HG02588 (cell line): ENCODE measurements around the gene TBXAS1.

Experiments
- ATAC-seq: cut with Tn5 transposase; IDR thresholded peaks from one replicate; pipeline ENCODE4 v1.9.1; 2021; ENCODE audit warnings: mild to moderate bottlenecking, moderate library complexity; ENCODE audit not compliant: unreplicated experiment

Gene TBXAS1

DNA sequence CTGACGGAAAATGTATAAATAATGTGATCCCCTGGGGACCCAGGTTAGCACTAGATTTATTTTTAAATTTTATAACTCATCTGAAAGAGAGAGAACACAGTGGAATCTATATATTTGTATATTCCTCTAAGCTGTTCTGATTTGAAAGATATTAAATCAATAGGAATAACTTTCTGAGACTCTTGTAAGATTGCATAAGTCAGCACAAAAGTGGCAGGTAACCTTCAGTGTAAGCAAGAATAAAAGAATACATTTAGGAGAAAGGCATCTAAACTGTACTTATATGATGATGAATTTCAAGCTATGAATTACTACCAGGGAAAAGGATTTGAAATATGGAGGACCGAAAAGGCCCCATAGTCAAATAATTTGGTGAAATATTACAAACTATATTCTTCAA, 112.8 kb downstream of the TBXAS1 start:
- no peak for ATAC-seq

DNA sequence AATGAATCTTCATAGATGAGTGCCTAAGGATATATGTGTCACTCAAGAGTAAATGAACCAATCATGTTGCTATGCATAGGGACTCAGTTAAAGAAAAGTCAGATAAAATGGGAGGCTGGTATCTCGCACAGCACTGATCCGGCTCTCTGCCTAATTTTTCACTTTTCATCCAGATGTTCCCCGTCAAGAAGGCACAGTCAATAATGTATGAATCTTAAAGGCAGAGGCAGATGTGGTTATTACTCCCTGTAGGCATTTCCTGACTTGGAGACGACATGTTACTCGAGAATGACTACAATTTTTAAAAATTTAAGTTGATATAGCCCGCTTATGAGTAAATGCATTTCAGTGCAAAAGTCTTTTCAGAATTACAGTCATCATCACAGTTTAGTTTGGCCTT, 113.6 kb downstream of the TBXAS1 start:
- no peak for ATAC-seq

DNA sequence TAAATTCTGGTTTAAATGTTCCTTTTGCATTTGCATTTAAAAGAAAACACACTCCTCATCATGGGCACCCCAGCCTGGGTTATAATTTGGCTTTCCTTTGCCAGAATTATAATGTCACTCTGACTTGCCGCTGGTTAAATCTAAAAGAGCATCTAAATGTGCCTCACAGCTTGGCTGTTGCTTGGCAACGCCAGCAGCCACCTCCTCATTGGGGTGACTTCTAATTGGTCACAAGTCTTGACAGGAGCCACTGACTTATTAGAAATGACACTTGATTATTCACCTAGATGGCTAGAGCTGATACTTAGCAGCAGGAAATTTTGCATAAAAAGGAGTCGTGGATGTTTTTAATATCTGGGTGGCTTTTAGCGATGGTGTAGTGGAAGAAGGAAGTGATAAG, 114.3 kb downstream of the TBXAS1 start:
- no peak for ATAC-seq

DNA sequence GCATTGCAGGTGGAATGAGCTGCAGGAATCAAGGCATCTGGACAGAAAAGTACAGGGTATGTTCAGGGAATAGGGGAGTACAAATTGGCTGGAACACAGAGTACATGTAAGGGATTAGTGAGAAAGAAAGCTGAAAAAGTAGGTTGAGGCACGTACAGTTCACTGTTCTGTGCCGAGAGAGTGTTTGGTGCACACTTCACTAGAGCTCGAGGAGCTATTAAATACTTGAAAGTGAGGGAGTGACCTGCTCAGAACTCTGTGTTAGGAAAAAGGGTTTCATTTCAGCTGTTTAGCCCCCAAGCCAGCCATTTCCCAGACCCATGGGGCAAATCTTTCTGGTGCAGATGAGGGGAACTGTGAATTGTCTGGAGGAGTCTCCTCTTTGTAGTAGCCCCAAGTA, 115.2 kb downstream of the TBXAS1 start:
- ATAC-seq = no peak

DNA sequence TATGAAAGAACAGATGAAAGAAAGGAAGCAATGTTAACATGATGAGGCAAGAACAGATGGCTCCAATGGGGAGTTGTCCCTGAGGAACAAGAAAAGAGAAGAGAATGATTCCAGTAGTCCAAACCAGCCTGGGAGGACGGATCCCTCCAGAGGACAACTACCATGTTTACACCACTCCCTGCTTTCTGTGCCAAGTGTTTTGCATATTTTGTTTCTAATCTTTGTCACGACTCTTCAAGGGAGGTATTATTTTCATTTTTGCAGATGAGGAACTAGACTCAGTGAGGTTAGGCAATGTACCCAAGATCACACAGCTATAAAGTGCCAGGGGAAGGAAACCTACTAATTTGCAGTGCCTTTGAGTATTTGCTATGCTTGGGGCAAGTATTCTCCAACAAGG, 117.5 kb downstream of the TBXAS1 start:
- no peak for ATAC-seq

DNA sequence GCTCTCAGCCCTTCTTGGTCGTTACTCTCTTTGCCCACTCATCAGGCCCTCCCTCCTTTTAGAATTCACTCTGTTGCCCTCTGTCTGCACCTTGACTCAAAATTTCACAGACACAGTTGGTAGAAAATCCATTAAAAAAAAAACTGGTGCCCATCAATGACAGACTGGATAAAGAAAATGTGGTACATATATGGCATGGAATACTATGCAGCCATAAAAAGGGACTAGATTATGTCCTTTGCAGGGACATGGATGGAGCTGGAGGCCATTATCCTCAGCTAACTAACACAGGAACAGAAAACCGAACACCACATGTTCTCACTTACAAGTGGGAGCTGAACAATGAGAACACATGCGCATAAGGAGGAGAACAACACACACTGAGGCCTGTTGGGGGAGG, 118.0 kb downstream of the TBXAS1 start:
- no peak for ATAC-seq

DNA sequence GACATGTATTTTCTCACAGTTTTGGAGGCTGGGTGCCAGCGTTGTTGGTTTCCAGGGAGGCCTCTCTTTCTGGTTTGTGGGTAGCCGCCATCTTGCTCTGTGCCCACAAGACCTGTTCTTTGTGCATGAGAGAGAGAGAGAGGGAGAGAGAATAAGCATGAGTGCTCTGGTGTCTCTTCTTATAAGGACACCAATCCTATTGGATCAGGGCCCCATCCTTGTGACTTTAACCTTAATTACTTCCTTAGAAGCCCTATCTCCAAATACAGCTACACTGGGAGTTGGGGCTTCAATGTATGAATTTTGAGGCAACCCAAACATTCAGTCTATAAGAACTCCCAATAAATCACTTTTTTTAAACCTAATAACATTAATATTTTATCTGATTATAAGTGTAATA, 119.1 kb downstream of the TBXAS1 start:
- ATAC-seq = no peak

DNA sequence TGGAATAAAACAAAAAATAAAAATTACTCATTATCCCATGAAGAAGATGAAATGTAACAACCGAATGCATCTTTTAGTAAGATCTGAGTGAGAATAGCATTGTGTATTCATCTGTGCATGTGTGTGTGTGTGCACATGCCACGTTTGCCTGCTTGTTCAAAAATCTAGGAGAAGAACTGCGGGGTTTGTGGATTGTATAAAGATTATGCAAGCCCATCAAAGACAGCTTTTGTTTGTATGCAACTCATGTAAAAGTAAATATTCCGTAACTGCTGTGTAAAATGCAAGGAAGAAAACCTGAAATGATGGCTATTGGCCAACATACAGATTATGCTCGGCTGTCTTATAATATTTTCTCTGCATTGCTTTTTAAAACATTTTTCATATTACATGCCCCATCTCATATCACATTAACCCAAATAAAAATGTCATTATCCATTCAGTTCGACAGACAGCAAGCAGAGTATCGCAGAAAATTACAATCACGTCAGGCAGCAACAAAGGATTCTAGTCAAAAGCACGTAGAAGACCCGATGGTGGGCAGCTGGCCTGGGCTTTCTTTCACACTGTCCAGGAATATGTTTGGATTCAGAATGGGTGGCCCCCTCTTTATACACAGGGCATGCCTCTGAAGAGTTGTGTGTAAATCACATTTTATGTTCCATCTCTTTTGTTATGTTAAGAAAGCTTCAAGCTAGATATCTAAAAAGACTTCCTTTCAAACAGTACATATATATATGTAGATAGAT, 119.7 kb downstream of the TBXAS1 start:
- no peak for ATAC-seq

DNA sequence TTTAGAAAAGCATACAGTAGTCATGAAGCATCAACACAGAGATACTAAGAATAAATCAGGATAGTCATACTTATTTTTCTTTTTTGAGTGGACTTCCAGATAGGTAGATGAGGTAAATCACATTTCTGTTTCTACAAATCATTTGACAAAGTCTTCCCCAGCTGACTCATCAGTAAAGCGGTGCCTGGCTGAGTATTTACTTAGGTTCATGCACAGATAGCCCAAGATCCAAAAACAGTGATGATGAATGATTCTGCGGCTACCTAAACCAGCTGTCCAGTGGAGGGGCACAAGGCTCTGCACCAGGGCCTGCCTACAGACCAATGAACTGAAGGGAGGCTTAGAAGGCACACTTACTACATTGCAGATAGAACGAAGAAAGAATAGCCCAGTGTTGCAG, 120.6 kb downstream of the TBXAS1 start:
- no peak for ATAC-seq

DNA sequence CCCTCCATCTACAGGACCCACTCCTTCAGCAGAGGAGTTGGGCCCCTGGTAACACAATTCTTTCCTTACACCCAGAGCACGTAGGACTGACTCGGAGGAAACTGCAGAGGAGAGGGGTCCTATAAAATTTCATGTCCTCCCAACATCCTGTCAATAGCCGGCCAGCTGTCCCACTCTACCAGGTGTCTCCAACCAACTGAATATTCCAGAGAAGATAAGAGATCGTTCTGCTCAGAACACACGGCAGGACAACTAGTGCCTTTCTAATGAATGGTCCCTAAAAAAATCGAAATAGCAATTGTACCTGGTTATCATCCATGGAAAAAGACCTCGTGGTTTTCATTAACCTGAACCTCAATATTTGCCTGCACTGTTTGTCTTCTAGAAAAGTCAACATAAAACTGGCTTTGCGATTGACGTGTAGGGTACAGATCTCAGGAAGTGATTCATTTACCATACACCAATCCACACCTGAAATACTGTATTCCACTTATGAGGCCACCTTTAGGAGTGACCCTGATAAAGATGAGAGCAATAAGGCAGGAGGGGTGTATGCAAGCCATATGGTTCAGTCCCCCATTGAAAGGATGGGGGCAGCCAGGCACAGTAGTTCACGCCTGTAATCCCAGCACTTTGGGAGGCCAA, 121.9 kb downstream of the TBXAS1 start:
- no peak for ATAC-seq

DNA sequence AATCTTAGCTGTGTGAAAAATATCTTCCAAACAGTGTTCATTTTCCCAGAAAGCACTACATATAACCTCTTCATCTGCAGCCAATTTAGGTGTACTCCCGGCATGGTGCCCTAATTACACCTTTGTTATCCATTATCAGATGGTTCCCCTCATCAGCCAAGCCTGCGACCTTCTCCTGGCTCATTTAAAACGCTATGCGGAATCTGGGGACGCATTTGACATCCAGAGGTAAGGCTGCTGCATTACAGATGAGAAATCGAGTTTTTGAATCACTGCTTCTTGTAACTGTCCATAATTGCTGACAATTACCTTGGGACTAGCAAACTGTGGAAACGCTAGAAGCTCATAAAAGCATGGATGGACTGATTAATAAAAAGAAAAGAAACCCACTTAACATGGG, 124.2 kb downstream of the TBXAS1 start:
- ATAC-seq = no peak

DNA sequence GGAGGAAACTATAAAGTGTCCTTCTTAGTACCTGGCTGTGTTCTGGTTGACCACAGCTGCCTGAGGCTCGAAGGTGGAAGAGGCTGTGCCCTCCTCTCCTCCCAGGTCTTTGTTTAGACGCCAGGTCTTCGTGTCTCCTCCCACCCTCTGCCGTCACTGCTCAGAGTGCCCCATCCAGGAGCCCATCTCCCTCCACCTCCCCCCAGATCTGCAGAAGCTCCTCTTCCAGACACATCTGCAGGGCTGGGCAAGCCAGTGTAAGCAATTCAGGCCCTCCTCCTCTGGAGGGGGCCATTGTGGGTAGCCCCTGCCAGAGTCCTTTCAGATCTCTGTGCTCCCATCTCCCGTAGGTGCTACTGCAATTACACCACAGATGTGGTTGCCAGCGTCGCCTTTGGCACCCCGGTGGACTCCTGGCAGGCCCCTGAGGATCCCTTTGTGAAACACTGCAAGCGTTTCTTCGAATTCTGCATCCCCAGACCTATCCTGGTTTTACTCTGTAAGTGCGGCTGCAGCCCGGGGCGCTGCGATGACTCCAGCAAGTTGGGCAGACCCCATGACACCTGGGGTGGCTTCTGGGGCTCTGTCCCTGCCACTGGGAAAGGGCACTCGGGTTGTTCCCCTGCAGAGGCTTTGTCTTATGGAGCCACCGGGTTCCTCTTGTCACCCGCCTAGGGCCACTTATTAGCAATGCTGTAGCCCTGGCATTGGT, 126.2 kb downstream of the TBXAS1 start:
- no peak for ATAC-seq

DNA sequence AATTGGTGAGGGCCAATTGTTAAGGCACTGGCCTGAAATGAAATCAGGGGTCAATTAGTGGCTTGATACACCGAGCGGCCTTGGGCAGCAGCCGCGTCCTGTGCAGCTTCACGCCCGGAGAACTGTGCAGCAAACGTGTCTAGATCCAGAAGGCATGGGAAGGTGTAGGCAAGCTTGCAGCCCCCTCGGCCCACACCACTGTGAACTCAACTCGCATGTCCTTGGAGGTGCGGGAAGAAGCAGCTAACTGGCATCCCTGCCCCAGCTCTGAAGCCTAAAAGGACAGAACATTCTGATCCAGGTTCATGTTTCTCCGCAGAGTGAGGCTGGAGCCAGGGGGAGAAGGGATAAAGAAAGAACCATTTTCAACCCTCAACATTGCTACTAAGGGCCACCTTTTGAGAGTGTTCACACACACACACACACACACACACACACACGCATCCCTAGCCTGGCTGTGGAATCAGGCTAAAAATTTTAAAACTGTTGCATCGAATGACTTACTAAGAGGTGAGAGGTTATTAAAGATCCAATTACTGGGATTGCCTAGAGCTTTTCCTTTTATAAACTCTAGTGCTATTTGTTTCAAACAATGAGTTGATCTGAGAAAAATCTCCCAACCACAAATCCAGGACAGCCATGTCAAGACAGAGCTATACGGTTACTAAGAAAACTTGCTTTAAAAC, 129.7 kb downstream of the TBXAS1 start:
- ATAC-seq = no peak

DNA sequence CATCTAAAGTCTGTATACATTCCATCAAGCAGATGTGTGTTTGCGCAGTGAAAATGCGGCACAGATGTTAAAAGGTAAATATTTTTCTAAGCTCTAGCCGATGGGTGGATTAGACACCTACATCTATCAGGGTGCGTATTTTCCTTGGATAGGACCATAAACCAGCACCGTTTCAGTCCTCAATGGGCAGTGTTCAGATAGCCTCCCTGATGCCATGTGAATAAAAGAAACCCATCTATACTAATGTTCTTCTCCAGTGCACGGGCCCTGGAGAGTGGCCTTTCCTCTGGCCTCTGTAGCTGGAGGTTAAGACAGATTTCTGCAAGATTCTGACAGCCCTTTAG, 130.2 kb downstream of the TBXAS1 start:
- no peak for ATAC-seq

DNA sequence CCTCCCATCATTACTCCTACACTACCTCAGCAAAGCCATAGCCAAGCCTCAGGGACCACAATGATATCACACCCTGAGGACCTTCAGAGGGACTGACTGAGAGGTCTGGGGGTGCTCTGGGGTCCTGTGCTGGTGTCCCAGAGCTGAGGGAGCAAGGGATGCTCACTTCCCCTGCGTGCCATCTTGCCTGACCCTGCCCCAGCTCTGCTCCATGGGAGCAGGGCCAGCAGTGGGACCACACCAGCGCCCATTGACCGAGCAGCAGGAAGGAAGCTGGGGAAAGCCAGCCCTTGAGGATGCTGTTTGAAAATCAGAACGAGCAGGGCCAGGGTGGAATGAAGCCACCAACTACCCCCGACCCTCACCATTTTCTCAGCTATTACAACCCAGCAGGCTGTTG, 130.7 kb downstream of the TBXAS1 start:
- no peak for ATAC-seq

DNA sequence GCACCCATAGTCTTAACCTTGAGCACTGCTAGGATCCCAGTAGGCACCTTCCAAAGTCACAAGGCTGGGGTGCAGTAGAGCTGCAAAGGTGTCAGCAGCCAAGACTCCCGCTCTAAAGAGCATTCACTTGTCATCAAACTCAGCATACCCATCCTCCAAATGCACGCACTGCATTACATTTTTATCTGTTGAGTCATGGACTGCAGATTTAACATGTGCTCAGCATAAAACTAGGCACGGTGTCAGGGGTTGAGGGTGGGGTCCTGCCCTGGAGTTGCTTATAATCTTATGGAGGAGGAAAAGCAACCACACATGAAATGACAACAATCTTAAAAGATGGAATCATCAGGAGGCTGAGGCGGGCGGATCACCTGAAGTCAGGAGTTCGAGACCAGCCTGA, 131.1 kb downstream of the TBXAS1 start:
- no peak for ATAC-seq

DNA sequence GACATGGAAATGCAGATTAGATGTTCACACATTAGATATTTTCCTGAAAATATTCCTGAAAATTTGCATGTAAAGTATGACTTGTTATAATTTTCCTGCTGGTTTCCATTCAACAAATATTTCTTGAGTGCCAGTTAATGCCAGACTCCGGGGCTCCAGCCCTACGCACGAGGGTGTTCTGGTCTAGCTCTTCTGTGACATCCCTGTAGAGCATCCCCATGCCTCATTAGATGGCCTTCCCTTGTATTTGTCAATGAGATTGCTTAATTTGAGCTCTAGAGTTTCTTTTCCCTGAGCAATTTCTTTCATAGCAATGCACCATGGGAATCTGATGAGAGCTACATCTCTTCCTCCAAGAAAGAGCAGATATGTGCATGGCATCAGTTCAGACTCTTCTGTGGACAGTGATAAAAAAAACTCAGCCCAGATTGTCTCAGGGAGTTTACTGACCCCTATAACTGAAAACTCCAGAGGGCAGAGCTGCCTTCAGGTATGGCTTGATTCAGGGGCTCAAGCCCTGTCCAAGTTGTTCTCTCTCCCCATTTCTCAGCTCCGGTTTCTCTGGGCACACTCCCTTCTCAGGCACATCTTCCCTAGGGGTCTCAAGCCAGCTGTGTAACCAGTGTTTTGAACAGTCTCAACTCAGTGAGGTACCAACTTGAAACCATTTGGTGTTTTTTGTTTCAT, 137.0 kb downstream of the TBXAS1 start:
- no peak for ATAC-seq

DNA sequence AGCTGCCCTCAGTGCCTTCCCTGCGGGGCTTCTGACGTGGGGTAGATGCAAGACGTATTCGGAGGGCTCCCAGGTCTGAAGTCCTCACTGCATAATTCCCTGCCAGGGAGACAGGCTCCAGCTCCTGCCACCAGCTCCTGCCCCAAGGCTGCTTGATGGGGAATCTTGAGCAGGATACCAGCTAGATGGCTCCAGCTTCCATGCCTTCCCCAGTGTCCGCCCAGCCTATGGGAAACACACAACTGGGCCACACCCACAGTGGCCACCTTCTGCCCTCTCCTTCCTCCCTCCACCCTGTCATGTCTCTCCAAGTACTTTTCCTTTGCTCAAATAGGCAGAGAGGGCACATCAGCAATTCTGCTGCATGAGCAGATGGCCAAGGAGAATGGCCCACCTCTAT, 137.9 kb downstream of the TBXAS1 start:
- ATAC-seq = no peak

DNA sequence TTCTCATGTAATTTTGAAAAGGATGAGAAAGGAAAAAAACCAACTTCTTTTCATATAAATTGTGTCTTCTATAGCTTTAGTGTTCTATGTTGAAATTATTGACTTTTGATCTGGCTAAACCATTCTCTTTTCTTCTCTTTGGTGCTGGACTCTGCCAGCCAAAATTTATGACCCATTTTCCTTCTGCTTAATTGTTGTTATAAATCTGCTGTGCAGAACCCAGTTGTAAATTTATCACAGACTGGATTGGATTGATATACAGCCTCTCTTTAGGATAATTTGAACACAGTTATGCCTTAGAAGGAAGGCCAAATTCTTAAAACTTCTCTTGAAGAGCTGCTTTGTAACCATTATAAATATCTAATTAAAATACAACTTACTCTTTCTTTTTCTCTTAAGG, 139.9 kb downstream of the TBXAS1 start:
- ATAC-seq = no peak

DNA sequence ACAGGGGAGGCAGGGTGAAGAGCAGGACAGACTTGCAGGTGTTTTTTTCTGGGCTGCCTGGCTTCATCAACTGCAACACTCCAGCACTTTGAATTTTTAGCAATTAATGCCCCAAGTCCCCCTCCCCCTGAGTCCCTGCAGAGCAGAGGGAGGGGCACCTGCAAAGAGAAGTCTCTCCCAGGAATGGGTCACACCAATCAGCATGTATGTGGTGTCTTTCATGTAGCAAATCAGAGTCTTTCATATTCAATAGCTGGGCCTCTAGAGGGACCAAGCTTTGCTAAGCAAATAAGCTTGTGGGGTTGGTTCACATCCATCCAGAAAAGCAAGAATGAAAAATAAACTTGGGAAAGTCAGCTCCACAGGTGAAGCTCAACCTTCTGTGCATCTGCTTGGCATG, 143.0 kb downstream of the TBXAS1 start:
- no peak for ATAC-seq
